Measurements from ENCODE around the gene TMEM123.

- TF ChIP-seq JUND (CRISPR knock-in tag; IDR thresholded peaks at IDR 0.05) (no peak), ATF3 (CRISPR knock-in tag; IDR thresholded peaks at IDR 0.05) (no peak), PRDM15 (CRISPR knock-in tag; IDR thresholded peaks at IDR 0.05) (no peak), MIER3 (CRISPR knock-in tag; IDR thresholded peaks at IDR 0.05; ENCODE audit: borderline replicate concordance) (no peak), TRAFD1 (CRISPR knock-in tag; IDR thresholded peaks at IDR 0.05; ENCODE audit: borderline replicate concordance) (no peak), CTCF (CRISPR knock-in tag; IDR thresholded peaks at IDR 0.05) (no peak), SP140L (CRISPR knock-in tag; IDR thresholded peaks at IDR 0.05; ENCODE audit: borderline replicate concordance) (no peak), HOXA7 (CRISPR knock-in tag; IDR thresholded peaks at IDR 0.05) (no peak), TCF7L2 (IDR thresholded peaks at IDR 0.05; ENCODE audit: low read depth, low read length) (no peak), NR0B2 (CRISPR knock-in tag; IDR thresholded peaks at IDR 0.05) (no peak), CBX2 (IDR thresholded peaks at IDR 0.05; ENCODE audit: low read depth, low read length) (no peak), CBX2 (CRISPR knock-in tag; IDR thresholded peaks at IDR 0.05; ENCODE audit: low read depth) (no peak), HNF4A (CRISPR knock-in tag; IDR thresholded peaks at IDR 0.05) (no peak)
Observed at GRCh38 chr11:102469196-102469821, 16.7 kb upstream of the TMEM123 start.

Data from HepG2 (cell line).